T-cell (primary cell): ENCODE results near the gene CD22. TPM values are rescaled to one million over a fixed set of nuclear protein-coding genes. Genes with fewer than 3 reads are reported as not detected.

ENCODE experiments used
- ATAC-seq, 4 experiments: fragments of 200-7000 bp in 3 of 4; fragments of 150-1000 bp in 1 of 4; cut with Tn5 transposase; replicated peaks in 1 of 4; 1 replicate in 3 of 4; 2 replicates in 1 of 4; pipeline ENCODE4 v1.10.0; 2021; ENCODE audit warnings: moderate library complexity in 3 of 4, mild to moderate bottlenecking in 2 of 4, moderate number of reproducible peaks in 1 of 4
- CTCF ChIA-PET, 2 donors: fragments of 300-600 bp; sonication (Branson Sonifier 250); formaldehyde crosslinking; loops; one replicate each; lab custom pipeline; 2022; ENCODE audit warnings: antibody characterized with exemption in 2 of 2; lab: Charles Lee
- POLR2A ChIA-PET, 2 donors: fragments of 300-600 bp; sonication (Branson Sonifier 250); formaldehyde crosslinking; loops; one replicate each; lab custom pipeline; 2022; ENCODE audit warnings: antibody characterized with exemption in 2 of 2; lab: Charles Lee
- DNase-seq, 35 experiments: peaks; one replicate each; pipeline versions ENCODE4 v3.0.0 to v3.0.0-alpha.2; 2013 to 2023
- H3K27ac ChIP-seq: one replicate; pipeline ENCODE4 v1.5.1; 2013; ENCODE audit warnings: low read length
- H3K27me3 ChIP-seq, 2 experiments: replicated peaks in 1 of 2; 1 replicate in 1 of 2; 2 replicates in 1 of 2; pipeline versions ENCODE4 v1.6.1 to v1.7.0; 2013; ENCODE audit warnings: low read length in 1 of 2, mixed read lengths in 1 of 2; ENCODE audit not compliant: control insufficient read depth in 2 of 2, insufficient read depth in 2 of 2; ENCODE audit errors: extremely low read depth in 1 of 2
- H3K36me3 ChIP-seq, 2 donors: 1 replicate in 1 of 2; 2 replicates in 1 of 2; pipeline versions ENCODE4 v1.6.1 to v1.7.0; 2013; ENCODE audit warnings: low read length in 1 of 2; ENCODE audit not compliant: control insufficient read depth in 2 of 2, insufficient read depth in 1 of 2; ENCODE audit errors: extremely low read depth in 1 of 2
- H3K4me1 ChIP-seq, 2 experiments: 1 replicate in 1 of 2; 2 replicates in 1 of 2; pipeline versions ENCODE4 v1.6.1 to v1.7.0; 2013; ENCODE audit warnings: low read length in 2 of 2, mixed read lengths in 1 of 2; ENCODE audit not compliant: insufficient read depth in 2 of 2, control insufficient read depth in 1 of 2; ENCODE audit errors: extremely low read depth in 1 of 2
- H3K4me3 ChIP-seq, 2 donors: 1 replicate in 1 of 2; 2 replicates in 1 of 2; pipeline versions ENCODE4 v1.5.1 to v1.7.0; 2013; ENCODE audit warnings: mild to moderate bottlenecking in 2 of 2, low read length in 1 of 2, moderate library complexity in 1 of 2; ENCODE audit not compliant: control insufficient read depth in 1 of 2; ENCODE audit errors: extremely low read depth in 1 of 2
- H3K9me3 ChIP-seq: 2 replicates; pipeline ENCODE4 v1.7.0; 2013
- H3K27ac Mint-ChIP-seq, 2 donors: one replicate each; pipeline ENCODE4 v1.8.0; 2020 to 2021; ENCODE audit warnings: mild to moderate bottlenecking in 2 of 2, mixed read lengths in 2 of 2
- H3K27me3 Mint-ChIP-seq, 2 donors: one replicate each; pipeline ENCODE4 v1.8.0; 2021 to 2022; ENCODE audit warnings: mixed read lengths in 2 of 2
- H3K36me3 Mint-ChIP-seq: one replicate; pipeline ENCODE4 v1.8.0; 2021; ENCODE audit warnings: mixed read lengths
- H3K4me1 Mint-ChIP-seq, 3 donors: one replicate each; pipeline ENCODE4 v1.8.0; 2020 to 2022; ENCODE audit warnings: mixed read lengths in 3 of 3, mild to moderate bottlenecking in 1 of 3
- H3K4me3 Mint-ChIP-seq, 3 donors: one replicate each; pipeline ENCODE4 v1.8.0; 2020 to 2022; ENCODE audit warnings: mild to moderate bottlenecking in 3 of 3, mixed read lengths in 3 of 3, moderate library complexity in 3 of 3
- H3K9me3 Mint-ChIP-seq, 3 donors: one replicate each; pipeline ENCODE4 v1.8.0; 2020 to 2022; ENCODE audit warnings: mixed read lengths in 3 of 3
- WGBS: methylation state at CpG from one replicate; pipeline ENCODE4 v1.1.5; 2013; ENCODE audit warnings: missing lambda C conversion rate; ENCODE audit not compliant: insufficient coverage; 5-methylcytosine and 5-hydroxymethylcytosine counted together
- total RNA-seq, 35 experiments: library from RNA in 6 of 35; stranded (reverse) in 6 of 35; fragments of 120-200 nt in 1 of 35; gene quantifications; one replicate each; pipeline versions ENCODE4 v1.2.1 to v1.2.4 and lab custom pipeline; 2013 to 2026

The CD22 gene
- total RNA-seq, 5 donors from 2014 or later (not counting 1 experiment from before 2014, with no cell fraction given): 6.6 to 25.7 (median 8.7) TPM

- Mint-ChIP-seq H3K4me3 (no peak overlapping the region), H3K9me3 (no peaks in the 10 kb centered on the region), H3K27me3 (no peaks in the 10 kb centered on the region), H3K4me1 (peaks cover 0 to 8% (median 7%) of the 10 kb centered on the region in 3 donors), H3K27ac (no peak overlapping the region), H3K36me3 (no peaks in the 10 kb centered on the region)
- 100% methylated on average over 2 of the region's 2 CpGs for WGBS
- Histone ChIP-seq H3K27me3 (peaks cover 0 to 11% of the 10 kb centered on the region in 2 experiments), H3K36me3 (no peaks in the 10 kb centered on the region), H3K27ac (no peak overlapping the region), H3K4me3 (no peak overlapping the region), H3K9me3 (no peaks in the 10 kb centered on the region), H3K4me1 (peaks cover 0 to 11% of the 10 kb centered on the region in 2 experiments)
- ChIA-PET POLR2A (no interaction called here), CTCF (no interaction called here)
- ATAC-seq (no peak), DNase-seq (no peak)
These were observed 31.1 kb upstream of the CD22 start for GRCh38 chr19:35297922-35298321.

- Mint-ChIP-seq H3K4me3 (no peak overlapping the region), H3K27me3 (no peaks in the 10 kb centered on the region), H3K4me1 (peaks cover 0 to 8% (median 7%) of the 10 kb centered on the region in 3 donors), H3K36me3 (no peaks in the 10 kb centered on the region), H3K9me3 (no peaks in the 10 kb centered on the region), H3K27ac (no peak overlapping the region)
- Histone ChIP-seq H3K4me1 (peaks cover 0 to 11% of the 10 kb centered on the region in 2 experiments), H3K36me3 (no peaks in the 10 kb centered on the region), H3K4me3 (no peak overlapping the region), H3K27me3 (peaks cover 0 to 9% of the 10 kb centered on the region in 2 experiments), H3K27ac (no peak overlapping the region), H3K9me3 (no peaks in the 10 kb centered on the region)
- 80% methylated on average over 5 of the region's 5 CpGs for WGBS
- CTCF ChIA-PET: no interaction called here
- POLR2A ChIA-PET: no interaction called here
- no peak for DNase-seq
- no peak for ATAC-seq
These were observed 30.4 kb upstream of the CD22 start for GRCh38 chr19:35298561-35298972.

- ATAC-seq (no peak), DNase-seq (peak in 2 of 35 experiments; percentile 14 to 24)
- peaks cover 0 to 11% of the 10 kb centered on the region in 2 experiments for H3K4me1 ChIP-seq
- no peaks in the 10 kb centered on the region for H3K36me3 ChIP-seq
- H3K4me3 ChIP-seq: no peak overlapping the region
- no peak overlapping the region for H3K4me3 Mint-ChIP-seq
- no peaks in the 10 kb centered on the region for H3K27me3 Mint-ChIP-seq
- peaks cover 0 to 8% (median 7%) of the 10 kb centered on the region in 3 donors for H3K4me1 Mint-ChIP-seq
- no peak overlapping the region for H3K27ac Mint-ChIP-seq
- peaks cover 0 to 7% of the 10 kb centered on the region in 2 experiments for H3K27me3 ChIP-seq
- no peaks in the 10 kb centered on the region for H3K9me3 ChIP-seq
- POLR2A ChIA-PET: no interaction called here
- H3K9me3 Mint-ChIP-seq: no peaks in the 10 kb centered on the region
- no peaks in the 10 kb centered on the region for H3K36me3 Mint-ChIP-seq
- 85% methylated on average over 41 of the region's 55 CpGs for WGBS
- no peak overlapping the region for H3K27ac ChIP-seq
- CTCF ChIA-PET: no interaction called here
These were observed 29.3 kb upstream of the CD22 start for GRCh38 chr19:35299523-35300338.

- Mint-ChIP-seq H3K36me3 (no peaks in the 10 kb centered on the region), H3K9me3 (no peaks in the 10 kb centered on the region), H3K27me3 (no peaks in the 10 kb centered on the region), H3K27ac (no peak overlapping the region), H3K4me1 (peaks cover 0 to 8% (median 7%) of the 10 kb centered on the region in 3 donors), H3K4me3 (no peak overlapping the region)
- Histone ChIP-seq H3K4me1 (peaks cover 0 to 11% of the 10 kb centered on the region in 2 experiments), H3K27me3 (peaks cover 0 to 7% of the 10 kb centered on the region in 2 experiments), H3K36me3 (no peaks in the 10 kb centered on the region), H3K9me3 (no peaks in the 10 kb centered on the region), H3K4me3 (no peak overlapping the region), H3K27ac (no peak overlapping the region)
- CTCF ChIA-PET: no interaction called here
- 95% methylated on average over 7 of the region's 10 CpGs for WGBS
- ATAC-seq: no peak
- DNase-seq: no peak
- POLR2A ChIA-PET: no interaction called here
These were observed 28.7 kb upstream of the CD22 start for GRCh38 chr19:35300339-35300649.

GRCh38 chr19:35301961-35302360 is 27.0 kb upstream of the CD22 start:
- CTCF ChIA-PET: interaction anchor here in 1 of 2 donors (0.7 kb wide), 1 partner anchor 166 kb away, joined by 3 read pairs; no protein-coding TSS in a partner anchor
- no peak overlapping the region for H3K27ac ChIP-seq
- no peak overlapping the region for H3K4me3 ChIP-seq
- H3K4me3 Mint-ChIP-seq: no peak overlapping the region
- no peaks in the 10 kb centered on the region for H3K4me1 Mint-ChIP-seq
- POLR2A ChIA-PET: no interaction called here
- no CpG with 5 or more reads among the region's 2 CpGs for WGBS
- no peaks in the 10 kb centered on the region for H3K9me3 Mint-ChIP-seq
- H3K36me3 ChIP-seq: no peaks in the 10 kb centered on the region
- peaks cover 0 to 10% of the 10 kb centered on the region in 2 experiments for H3K27me3 ChIP-seq
- H3K27me3 Mint-ChIP-seq: no peaks in the 10 kb centered on the region
- DNase-seq (no peak), ATAC-seq (no peak)
- no peaks in the 10 kb centered on the region for H3K4me1 ChIP-seq
- no peaks in the 10 kb centered on the region for H3K36me3 Mint-ChIP-seq
- H3K9me3 ChIP-seq: no peaks in the 10 kb centered on the region
- H3K27ac Mint-ChIP-seq: no peak overlapping the region

GRCh38 chr19:35302446-35302845 is 26.5 kb upstream of the CD22 start:
- no peak overlapping the region for H3K27ac Mint-ChIP-seq
- POLR2A ChIA-PET: no interaction called here
- no peaks in the 10 kb centered on the region for H3K9me3 Mint-ChIP-seq
- DNase-seq (no peak), ATAC-seq (no peak)
- no peak overlapping the region for H3K27ac ChIP-seq
- peaks cover 0 to 10% of the 10 kb centered on the region in 2 experiments for H3K27me3 ChIP-seq
- no peak overlapping the region for H3K4me3 ChIP-seq
- WGBS: 79% methylated on average over 10 of the region's 16 CpGs
- no peaks in the 10 kb centered on the region for H3K9me3 ChIP-seq
- H3K36me3 Mint-ChIP-seq: no peaks in the 10 kb centered on the region
- no peaks in the 10 kb centered on the region for H3K36me3 ChIP-seq
- no peak overlapping the region for H3K4me3 Mint-ChIP-seq
- no peaks in the 10 kb centered on the region for H3K4me1 ChIP-seq
- no peaks in the 10 kb centered on the region for H3K4me1 Mint-ChIP-seq
- H3K27me3 Mint-ChIP-seq: no peaks in the 10 kb centered on the region
- CTCF ChIA-PET: interaction anchor here in 1 of 2 donors (0.7 kb wide), 1 partner anchor 165 kb away, joined by 3 read pairs; no protein-coding TSS in a partner anchor
